Measurements from ENCODE around the gene PAK3.

- TF ChIP-seq CTCF (IDR thresholded peaks at IDR 0.05) (no peak), POLR2A (IDR thresholded peaks at IDR 0.05) (no peak)
Observed at GRCh38 chrX:111088628-111089027, 7.4 kb upstream of the PAK3 start.

Measured in adrenal gland (tissue), 5 donors.